Upper lobe of left lung (tissue), 4 donors: ENCODE measurements around the gene SNED1.

ENCODE experiments used
- EP300 ChIP-seq, 4 donors: sonication (generic); formaldehyde crosslinking; IDR thresholded peaks; one replicate each; pipeline ENCODE4 v1.5.1; 2017; ENCODE audit warnings: antibody characterized with exemption in 4 of 4, control low read depth in 2 of 4
- TF ChIP-seq, protein P1 (sequence below), 6 experiments: fragments of 450-650 bp in 4 of 6; fragments of 200-600 bp in 2 of 6; sonication (generic) in 2 of 6; IDR thresholded peaks; one replicate each; pipeline ENCODE4 v1.5.1; 2016 to 2019; ENCODE audit warnings: antibody characterized with exemption in 6 of 6

- TF ChIP-seq, protein P1, sequence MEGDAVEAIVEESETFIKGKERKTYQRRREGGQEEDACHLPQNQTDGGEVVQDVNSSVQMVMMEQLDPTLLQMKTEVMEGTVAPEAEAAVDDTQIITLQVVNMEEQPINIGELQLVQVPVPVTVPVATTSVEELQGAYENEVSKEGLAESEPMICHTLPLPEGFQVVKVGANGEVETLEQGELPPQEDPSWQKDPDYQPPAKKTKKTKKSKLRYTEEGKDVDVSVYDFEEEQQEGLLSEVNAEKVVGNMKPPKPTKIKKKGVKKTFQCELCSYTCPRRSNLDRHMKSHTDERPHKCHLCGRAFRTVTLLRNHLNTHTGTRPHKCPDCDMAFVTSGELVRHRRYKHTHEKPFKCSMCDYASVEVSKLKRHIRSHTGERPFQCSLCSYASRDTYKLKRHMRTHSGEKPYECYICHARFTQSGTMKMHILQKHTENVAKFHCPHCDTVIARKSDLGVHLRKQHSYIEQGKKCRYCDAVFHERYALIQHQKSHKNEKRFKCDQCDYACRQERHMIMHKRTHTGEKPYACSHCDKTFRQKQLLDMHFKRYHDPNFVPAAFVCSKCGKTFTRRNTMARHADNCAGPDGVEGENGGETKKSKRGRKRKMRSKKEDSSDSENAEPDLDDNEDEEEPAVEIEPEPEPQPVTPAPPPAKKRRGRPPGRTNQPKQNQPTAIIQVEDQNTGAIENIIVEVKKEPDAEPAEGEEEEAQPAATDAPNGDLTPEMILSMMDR (IDR thresholded peaks at IDR 0.05): peak in 4 of 6 experiments; percentile 52 to 76 (median 64)
- no peak for TF ChIP-seq EP300 (IDR thresholded peaks at IDR 0.05)
Observed at GRCh38 chr2:240983361-240983995, 14.9 kb upstream of the SNED1 start.
